Ishikawa (cell line): Measurements from ENCODE around the gene PXDN.
A peak's percentile ranks its signal among the peaks of the same experiment; 100 is the strongest.

ENCODE experiments used
- CEBPB ChIP-seq: IDR thresholded peaks from 2 replicates; pipeline ENCODE4 v1.6.1; 2012
- CREB1 ChIP-seq: IDR thresholded peaks from 2 replicates; pipeline ENCODE4 v1.6.1; 2012; ENCODE audit warnings: low read depth
- EGR1 ChIP-seq: IDR thresholded peaks from 2 replicates; pipeline ENCODE4 v1.6.1; 2012
- EP300 ChIP-seq: IDR thresholded peaks from 2 replicates; pipeline ENCODE4 v1.6.1; 2012; ENCODE audit warnings: borderline replicate concordance
- FOXM1 ChIP-seq: IDR thresholded peaks from 2 replicates; pipeline ENCODE4 v1.6.1; 2012; ENCODE audit warnings: low read depth, borderline replicate concordance
- MAX ChIP-seq: IDR thresholded peaks from 2 replicates; pipeline ENCODE4 v1.6.1; 2012
- NFIC ChIP-seq: IDR thresholded peaks from 2 replicates; pipeline ENCODE4 v1.6.1; 2012
- RAD21 ChIP-seq: IDR thresholded peaks from 2 replicates; pipeline ENCODE4 v1.6.1; 2012; ENCODE audit warnings: low read depth
- TAF1 ChIP-seq: IDR thresholded peaks from 2 replicates; pipeline ENCODE4 v1.6.1; 2012; ENCODE audit warnings: low read depth, mild to moderate bottlenecking
- TCF12 ChIP-seq: IDR thresholded peaks from 2 replicates; pipeline ENCODE4 v1.6.1; 2012; ENCODE audit warnings: low read depth
- TEAD4 ChIP-seq: IDR thresholded peaks from 2 replicates; pipeline ENCODE4 v1.6.1; 2012
- YY1 ChIP-seq: IDR thresholded peaks from 2 replicates; pipeline ENCODE4 v1.6.1; 2012; ENCODE audit warnings: low read depth
- ZBTB7A ChIP-seq: IDR thresholded peaks from 2 replicates; pipeline ENCODE4 v1.6.1; 2012; ENCODE audit warnings: low read depth
- TF ChIP-seq, protein P1 (sequence below): IDR thresholded peaks from 2 replicates; pipeline ENCODE4 v1.6.1; 2012; ENCODE audit warnings: low read depth, mild to moderate bottlenecking
- TF ChIP-seq, protein P2 (sequence below): IDR thresholded peaks from 2 replicates; pipeline ENCODE4 v1.6.1; 2012

Gene PXDN

DNA sequence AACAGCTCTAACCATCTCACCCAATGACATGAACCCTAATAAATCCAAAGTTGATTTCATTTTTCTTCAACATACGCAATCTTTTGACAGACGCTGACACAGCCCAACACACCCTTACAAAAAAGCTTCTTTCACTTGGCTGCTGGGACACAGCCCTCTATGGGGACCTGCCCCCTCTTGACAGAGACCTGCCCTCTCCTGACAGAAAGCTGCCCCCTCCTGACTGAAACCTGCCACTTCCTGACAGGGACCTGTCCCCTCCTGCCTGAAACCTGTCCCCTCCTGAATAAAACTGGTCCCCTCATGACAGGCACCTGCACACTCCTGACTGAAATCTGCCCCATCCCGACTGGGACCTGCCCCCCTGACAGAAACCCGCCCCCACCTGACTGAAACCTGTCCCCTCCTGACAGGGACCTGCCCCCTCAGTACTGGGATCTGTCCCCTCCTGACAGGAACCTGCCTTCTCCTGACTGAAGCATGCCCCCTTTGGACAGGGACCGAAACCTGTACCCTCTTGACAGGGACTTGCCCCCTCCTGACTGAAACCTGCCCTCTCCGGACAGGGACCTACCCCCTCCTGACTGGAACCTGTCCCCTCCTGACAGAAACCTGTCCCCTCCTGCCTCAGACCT, 87.9 kb downstream of the PXDN start:
- no peak for TF ChIP-seq EGR1
- TF ChIP-seq RAD21 = peak; percentile 44; the same call in 1 of the 2 replicates

- TF ChIP-seq ZBTB7A (no peak), RAD21 (no peak), MAX (no peak), FOXM1 (no peak), EP300 (no peak), NFIC (no peak), TCF12 (no peak)
Measured at GRCh38 chr2:1655461-1655860, 88.9 kb downstream of the PXDN start.

GRCh38 chr2:1654696-1655374, 89.5 kb downstream of the PXDN start:
- TF ChIP-seq EGR1 (no peak), TEAD4 (no peak), TAF1 (no peak), FOXM1 (no peak), MAX (peak; percentile 15; the same call in 1 of the 2 replicates), ZBTB7A (no peak)

GRCh38 chr2:1653956-1654695, 90.2 kb downstream of the PXDN start:
- TF ChIP-seq FOXM1 (no peak), EP300 (no peak), MAX (no peak), ZBTB7A (no peak), EGR1 (no peak), TEAD4 (no peak), TAF1 (no peak), RAD21 (no peak), CREB1 (no peak), YY1 (no peak), TCF12 (no peak), CEBPB (no peak), NFIC (no peak)
- TF ChIP-seq, protein P1, sequence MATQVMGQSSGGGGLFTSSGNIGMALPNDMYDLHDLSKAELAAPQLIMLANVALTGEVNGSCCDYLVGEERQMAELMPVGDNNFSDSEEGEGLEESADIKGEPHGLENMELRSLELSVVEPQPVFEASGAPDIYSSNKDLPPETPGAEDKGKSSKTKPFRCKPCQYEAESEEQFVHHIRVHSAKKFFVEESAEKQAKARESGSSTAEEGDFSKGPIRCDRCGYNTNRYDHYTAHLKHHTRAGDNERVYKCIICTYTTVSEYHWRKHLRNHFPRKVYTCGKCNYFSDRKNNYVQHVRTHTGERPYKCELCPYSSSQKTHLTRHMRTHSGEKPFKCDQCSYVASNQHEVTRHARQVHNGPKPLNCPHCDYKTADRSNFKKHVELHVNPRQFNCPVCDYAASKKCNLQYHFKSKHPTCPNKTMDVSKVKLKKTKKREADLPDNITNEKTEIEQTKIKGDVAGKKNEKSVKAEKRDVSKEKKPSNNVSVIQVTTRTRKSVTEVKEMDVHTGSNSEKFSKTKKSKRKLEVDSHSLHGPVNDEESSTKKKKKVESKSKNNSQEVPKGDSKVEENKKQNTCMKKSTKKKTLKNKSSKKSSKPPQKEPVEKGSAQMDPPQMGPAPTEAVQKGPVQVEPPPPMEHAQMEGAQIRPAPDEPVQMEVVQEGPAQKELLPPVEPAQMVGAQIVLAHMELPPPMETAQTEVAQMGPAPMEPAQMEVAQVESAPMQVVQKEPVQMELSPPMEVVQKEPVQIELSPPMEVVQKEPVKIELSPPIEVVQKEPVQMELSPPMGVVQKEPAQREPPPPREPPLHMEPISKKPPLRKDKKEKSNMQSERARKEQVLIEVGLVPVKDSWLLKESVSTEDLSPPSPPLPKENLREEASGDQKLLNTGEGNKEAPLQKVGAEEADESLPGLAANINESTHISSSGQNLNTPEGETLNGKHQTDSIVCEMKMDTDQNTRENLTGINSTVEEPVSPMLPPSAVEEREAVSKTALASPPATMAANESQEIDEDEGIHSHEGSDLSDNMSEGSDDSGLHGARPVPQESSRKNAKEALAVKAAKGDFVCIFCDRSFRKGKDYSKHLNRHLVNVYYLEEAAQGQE = no peak
- TF ChIP-seq, protein P2, sequence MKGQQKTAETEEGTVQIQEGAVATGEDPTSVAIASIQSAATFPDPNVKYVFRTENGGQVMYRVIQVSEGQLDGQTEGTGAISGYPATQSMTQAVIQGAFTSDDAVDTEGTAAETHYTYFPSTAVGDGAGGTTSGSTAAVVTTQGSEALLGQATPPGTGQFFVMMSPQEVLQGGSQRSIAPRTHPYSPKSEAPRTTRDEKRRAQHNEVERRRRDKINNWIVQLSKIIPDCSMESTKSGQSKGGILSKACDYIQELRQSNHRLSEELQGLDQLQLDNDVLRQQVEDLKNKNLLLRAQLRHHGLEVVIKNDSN = no peak

GRCh38 chr2:1652034-1652790, 92.1 kb downstream of the PXDN start:
- TF ChIP-seq FOXM1 = no peak
- TF ChIP-seq RAD21 = no peak
- TF ChIP-seq CREB1 = no peak
- TF ChIP-seq NFIC = no peak

DNA sequence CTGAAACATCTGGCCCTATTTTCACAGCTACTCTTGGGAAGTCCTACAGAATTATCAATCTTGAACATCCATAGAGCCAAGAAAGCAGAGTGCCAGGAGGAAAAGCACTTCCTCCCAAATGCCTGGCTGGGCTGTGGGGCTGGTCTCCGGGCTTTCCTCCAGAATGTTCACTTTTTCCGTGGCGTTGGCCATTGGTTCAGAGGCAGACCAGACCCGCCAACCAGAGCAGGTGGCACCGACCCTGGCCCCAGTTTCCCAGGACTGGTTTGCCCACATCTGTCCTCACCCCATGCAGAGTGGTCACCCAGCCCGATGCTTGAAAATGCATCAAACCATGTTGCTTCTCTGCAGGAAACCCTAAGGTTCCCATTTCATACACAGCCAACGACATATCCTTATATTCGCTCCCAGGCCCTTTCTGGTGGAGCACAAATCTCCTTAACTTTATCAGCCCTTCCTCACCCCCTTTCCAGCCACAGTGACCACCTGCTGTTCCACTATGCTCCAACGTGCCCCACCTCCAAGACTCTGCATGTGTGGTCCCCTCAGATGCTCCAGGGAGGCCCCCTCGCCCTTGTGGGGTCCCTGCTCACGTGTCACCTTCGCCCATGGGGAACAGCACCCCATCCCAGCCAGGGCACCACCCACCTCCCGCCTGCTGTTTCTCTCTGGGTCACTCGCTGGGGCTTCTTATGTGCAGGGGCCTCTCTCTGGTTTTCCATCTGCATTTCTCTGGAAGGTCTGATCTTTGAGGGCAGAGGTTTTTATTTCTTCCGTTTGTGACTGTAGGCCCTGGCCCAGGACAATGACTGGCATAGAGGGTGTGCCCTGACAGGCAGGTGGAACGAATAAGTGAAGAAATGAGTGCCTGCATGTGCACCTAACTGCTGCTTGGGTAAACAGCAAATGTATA, 92.9 kb downstream of the PXDN start:
- no peak for TF ChIP-seq CREB1
- TF ChIP-seq, protein P2 = peak; percentile 19; the same call in 1 of the 2 replicates
- TF ChIP-seq, protein P1 = no peak
- peak; percentile 93 for TF ChIP-seq TCF12
- TF ChIP-seq EP300 = peak; percentile 86
- TF ChIP-seq CEBPB = no peak
- TF ChIP-seq TEAD4 = 0 out of 2 replicates have a peak, but pooled peaks have one; percentile 21
- peak; percentile 48; the same call in 1 of the 2 replicates for TF ChIP-seq MAX
- TF ChIP-seq TAF1 = 0 out of 2 replicates have a peak, but pooled peaks have one; percentile 29
- TF ChIP-seq NFIC = peak; percentile 61
- TF ChIP-seq YY1 = no peak
- no peak for TF ChIP-seq EGR1
- TF ChIP-seq ZBTB7A = no peak
- peak; percentile 64; the same call in 1 of the 2 replicates for TF ChIP-seq FOXM1
- no peak for TF ChIP-seq RAD21
